Frontal cortex (tissue), 4 donors: ENCODE results near the gene FBXL17. TPM values are rescaled to one million over a fixed set of nuclear protein-coding genes. Genes with fewer than 3 reads are reported as not detected.

Experiments
- DNase-seq, 2 donors: peaks; one replicate each; pipeline ENCODE4 v3.0.0; 2012; ENCODE audit warnings: low spot score in 2 of 2
- FAIRE-seq: peaks from 2 replicates; lab custom pipeline; 2012; peaks lifted over from hg19 to GRCh38; lab: Jason Lieb, UNC
- total RNA-seq: library from RNA; depleted of rRNA; stranded (reverse); fragments of >200 nt; gene quantifications from one replicate; pipeline ENCODE4 v1.2.3, GENCODE V29; 2014
- donor health status: control.
- donor health status: control.
- donor health status: control.

The FBXL17 gene
- total RNA-seq, 1 donor from 2014 or later: 55.4 TPM

DNA sequence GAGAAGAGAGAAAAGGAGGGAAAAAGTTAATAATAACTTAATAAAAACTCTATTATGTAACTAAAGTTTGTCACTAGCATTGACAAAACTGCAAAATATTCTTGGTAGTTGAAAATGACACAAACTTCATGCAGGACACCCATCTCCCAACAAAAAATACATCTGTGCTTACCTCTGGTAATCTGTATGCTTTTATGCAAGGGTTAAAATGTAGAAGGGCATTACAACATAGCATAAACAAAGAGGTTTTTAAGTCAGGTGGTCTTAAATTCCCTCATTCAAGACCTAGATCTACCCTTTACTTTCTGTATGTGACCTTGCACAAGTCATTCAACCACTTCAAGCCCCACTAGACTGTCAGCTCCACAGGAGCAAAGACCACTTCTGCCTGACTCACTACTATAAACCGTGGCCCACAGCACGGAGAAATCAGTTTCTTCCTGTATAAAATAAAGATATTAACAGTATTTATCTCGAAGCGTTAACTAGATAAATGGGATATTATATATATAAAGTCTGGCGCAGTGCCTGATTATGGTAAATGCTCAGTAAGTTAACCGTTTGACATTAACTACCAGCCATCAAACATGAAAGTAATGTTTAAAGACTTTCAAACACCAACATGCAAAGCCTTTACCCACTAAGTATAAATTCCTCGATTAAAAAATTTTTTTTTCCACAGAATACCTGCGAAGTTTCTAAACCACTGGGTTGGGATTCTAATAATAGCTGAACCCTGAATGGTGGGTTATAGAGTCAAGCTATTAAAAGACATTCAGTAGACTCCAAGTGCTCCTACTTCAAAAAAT lies 2.0 kb downstream of the FBXL17 start:
- DNase-seq (no peak), FAIRE-seq (no peak)

- FAIRE-seq: no peak
- DNase-seq: no peak
These were observed 6.1 kb downstream of the FBXL17 start for GRCh38 chr5:108375768-108376167.

GRCh38 chr5:108373426-108373825 lies 8.5 kb downstream of the FBXL17 start:
- DNase-seq (no peak), FAIRE-seq (no peak)

DNA sequence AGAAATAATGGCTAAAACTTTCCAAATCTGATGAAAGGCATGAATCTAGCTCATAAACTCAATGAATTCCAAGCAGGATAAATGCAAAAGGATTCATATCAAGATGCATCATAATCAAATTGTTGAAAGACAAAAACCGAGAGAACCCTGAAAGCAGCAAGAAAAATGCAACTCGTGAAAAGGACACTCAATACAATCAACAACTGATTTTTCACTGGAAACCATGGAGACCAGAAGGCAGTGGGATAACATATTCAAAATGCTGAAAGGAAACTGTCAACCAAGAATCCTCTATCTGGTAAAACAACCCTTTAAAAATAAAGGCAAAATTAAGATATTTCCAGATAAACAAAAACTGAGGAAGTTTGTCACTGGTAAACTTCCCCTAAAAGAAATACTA lies 9.5 kb downstream of the FBXL17 start:
- DNase-seq (no peak), FAIRE-seq (no peak)

- DNase-seq (no peak), FAIRE-seq (no peak)
These were observed 10.6 kb downstream of the FBXL17 start for GRCh38 chr5:108371263-108371662.

DNA sequence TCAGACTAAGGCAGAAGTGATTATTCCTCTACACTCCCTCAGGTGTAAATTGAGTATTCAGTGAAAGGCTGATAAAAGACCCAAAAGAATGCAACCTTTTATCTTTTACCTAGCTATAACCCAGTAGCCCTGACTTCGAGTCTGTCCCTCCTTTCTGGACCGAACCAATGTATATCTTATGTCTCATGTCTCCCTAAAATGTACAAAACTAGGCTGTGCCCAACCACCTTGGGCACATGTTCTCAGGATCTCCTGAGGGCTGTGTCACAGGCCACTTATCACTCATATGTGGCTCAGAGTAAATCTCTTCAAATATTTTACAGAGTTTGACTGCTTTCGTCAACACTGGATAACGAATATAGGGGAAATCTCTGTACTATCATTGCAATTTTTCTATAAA lies 12.7 kb downstream of the FBXL17 start:
- no peak for DNase-seq
- no peak for FAIRE-seq

- no peak for DNase-seq
- no peak for FAIRE-seq
These were observed 14.1 kb downstream of the FBXL17 start for GRCh38 chr5:108367679-108368334.

DNA sequence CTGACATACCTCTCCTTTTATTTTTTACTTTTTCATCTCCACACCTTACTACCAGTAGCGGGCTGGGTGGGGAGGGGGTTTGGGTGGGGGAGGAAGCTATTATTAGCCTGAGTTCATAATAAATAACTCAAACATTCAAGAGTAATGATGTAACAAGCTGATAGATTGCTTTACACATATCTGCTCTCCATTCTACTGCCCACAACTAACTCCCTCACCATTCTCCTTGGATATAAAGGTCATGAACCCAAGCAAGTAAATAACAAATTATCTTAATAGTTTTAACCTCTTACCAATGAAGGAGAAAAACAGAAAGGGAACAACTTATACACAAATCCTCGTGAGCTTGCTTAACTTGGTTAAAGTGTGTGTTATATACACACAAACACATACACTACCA lies 15.4 kb downstream of the FBXL17 start:
- no peak for FAIRE-seq
- no peak for DNase-seq

DNA sequence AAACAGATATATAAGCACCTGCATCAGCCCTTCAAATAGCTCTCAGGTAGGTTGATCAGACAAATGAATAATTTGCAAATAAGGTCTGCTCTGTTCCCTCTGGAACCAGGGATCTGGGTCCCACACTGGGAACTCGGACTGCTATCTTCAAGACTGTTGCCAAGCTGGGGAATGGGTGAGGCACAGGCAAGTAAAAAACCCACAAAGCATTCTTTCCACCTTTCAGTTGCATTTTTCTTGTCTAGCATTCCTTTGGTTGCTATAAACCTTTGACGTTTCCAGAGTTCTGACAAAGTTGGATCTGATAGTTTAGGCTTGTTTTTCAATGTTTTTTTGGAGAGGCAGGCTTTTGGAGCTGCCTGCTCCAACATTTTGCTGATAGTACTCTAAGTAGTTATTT lies 20.1 kb downstream of the FBXL17 start:
- DNase-seq (no peak), FAIRE-seq (no peak)

DNA sequence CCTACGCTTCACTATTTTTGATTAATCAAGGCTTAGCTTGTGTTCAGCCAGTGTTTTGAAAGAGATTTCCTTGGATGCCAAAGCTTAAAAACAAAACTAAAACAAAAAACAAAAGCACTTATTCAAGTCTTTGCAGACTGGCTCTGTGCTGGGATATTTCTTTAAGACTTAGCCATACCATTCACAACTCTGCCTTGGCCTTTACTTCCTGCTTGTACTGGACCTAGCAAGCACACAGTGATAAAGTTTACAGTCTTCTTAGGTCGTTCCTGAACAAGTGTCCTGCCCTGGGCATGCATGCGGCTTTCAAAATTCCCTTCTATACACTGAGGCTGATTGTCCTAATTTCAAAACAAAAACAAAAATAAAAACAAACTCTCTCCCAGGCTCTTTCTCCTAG lies 20.7 kb downstream of the FBXL17 start:
- DNase-seq: no peak
- FAIRE-seq: no peak

DNA sequence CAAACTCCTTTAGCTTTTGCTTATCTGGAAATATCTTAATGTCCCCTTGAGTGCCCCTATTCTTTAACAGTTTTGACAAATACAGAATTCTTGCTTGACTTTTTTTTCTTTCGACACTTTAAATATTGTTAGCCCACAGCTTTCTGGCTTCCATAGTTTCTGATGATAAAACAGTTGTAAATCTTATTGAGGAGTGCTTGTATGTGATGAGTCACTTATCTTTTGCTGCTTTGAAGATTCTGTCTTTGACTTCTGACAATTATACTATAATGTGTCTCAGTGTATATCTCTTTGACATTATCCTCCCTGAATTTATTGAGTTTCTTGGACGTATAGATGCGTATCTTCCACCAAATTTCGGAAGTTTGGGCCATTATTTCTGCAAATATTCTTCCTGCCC lies 21.6 kb downstream of the FBXL17 start:
- DNase-seq (no peak), FAIRE-seq (no peak)

DNA sequence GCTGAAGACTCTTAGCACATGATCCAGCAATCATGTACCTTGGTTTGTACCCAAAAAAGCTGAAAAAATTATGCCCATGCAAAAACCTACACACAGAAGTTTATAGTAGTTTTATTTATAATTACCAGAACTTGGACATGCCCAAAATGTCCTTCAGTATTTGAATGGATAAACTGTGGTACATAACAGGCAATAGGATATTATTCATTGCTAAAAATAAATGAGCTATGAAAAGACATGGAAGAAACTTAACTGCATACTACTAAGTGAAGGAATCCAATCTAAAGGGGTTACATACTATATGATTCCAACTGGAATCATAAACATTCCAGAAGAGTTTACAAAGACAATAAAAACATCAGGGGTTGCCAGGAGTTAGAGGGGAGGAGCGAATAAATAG lies 25.6 kb downstream of the FBXL17 start:
- FAIRE-seq (no peak), DNase-seq (no peak)

GRCh38 chr5:108353087-108353486 lies 28.8 kb downstream of the FBXL17 start:
- FAIRE-seq: no peak
- no peak for DNase-seq

- DNase-seq (peak; percentile 1), FAIRE-seq (peak; percentile 93)
These were observed 36.2 kb downstream of the FBXL17 start for GRCh38 chr5:108345541-108346171.

GRCh38 chr5:108344103-108344822 lies 37.6 kb downstream of the FBXL17 start:
- FAIRE-seq (no peak), DNase-seq (no peak)

DNA sequence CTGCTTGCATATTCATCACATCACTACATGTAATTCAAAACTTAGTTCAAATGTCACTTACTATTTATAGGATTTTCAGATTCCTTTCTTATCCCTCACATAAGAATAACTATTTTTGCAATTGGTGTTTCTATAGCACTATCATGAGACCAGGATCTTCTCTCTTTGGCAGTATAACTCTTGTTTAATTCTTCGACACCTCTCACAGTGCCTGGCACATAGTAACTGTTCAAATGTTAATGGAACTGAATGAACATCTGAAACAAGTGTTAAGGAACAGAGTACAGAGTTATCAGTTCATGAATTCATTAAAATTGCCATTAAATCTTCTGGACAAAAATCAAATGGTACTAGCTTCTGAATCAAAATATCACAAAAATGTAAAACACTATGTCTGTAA lies 40.0 kb downstream of the FBXL17 start:
- no peak for DNase-seq
- FAIRE-seq: no peak

DNA sequence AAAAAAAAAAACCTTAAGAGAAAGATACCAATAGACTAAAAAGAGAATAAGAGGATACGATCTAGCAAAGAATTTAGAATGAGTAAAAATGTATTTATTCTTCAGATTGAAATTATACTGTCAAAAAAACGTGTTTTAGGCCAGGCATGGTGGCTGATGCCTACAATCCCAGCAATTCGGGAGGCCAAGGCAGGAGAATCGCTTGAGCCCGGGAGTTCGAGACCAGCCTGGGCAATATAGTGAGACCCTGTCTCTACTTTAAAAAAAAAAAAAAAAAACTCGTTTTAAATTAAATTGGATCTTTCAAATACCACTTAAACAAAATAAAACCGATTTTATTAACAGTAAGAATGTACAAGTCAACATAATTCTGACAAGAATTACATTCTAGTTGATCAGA lies 41.8 kb downstream of the FBXL17 start:
- FAIRE-seq: no peak
- no peak for DNase-seq

GRCh38 chr5:108339220-108339619 lies 42.7 kb downstream of the FBXL17 start:
- FAIRE-seq: no peak
- DNase-seq: no peak

DNA sequence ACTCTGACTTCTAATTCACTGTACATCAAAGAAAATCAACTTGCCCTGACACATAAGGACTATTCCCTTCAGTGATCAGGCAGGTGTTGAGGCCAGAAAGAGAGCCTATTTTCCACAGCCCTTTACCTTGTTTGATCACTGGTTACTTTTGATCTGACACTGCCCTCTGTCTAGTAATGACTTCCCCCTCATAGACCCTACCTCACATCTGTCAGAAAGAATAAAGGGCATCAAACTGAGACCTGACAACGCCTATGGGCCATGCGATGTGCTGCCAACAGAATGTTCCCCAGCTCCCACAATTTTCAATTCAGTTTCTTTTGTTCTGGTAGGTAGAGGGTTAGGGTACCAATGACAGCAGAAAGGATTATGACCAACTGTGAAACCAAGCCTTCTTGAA lies 47.7 kb downstream of the FBXL17 start:
- no peak for FAIRE-seq
- DNase-seq: no peak

GRCh38 chr5:108326982-108327381 lies 54.9 kb downstream of the FBXL17 start:
- DNase-seq: no peak
- no peak for FAIRE-seq

DNA sequence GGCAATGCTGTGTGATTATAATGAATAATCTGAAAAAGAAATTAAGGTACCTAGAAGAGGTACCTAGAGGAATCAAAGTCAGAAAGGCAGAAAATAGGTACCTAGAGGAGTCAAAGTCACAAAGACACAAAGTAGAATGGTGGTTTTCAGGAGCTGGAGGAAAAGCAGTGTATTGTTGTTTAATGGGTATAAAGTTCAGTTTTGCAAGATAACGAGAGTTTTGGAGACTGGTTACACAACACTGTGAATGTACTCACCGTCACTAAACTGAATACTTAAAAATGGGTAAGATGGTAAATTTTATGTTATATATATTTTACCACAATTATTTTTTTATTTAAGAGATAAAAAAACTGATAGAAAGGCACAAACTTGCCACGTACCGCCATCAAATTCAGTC lies 57.0 kb downstream of the FBXL17 start:
- FAIRE-seq (no peak), DNase-seq (no peak)
